BE2C (cell line): ENCODE data around the gene CYP27B1.

Experiments
- DNase-seq: peaks from one replicate; pipeline ENCODE4 v3.0.0-alpha.2; 2020
- H3K27me3 ChIP-seq: fragments of 250-450 bp; sonication (Bioruptor Pico); 2 replicates; pipeline ENCODE4 v1.5.1; 2020; ENCODE audit warnings: mild to moderate bottlenecking
- H3K36me3 ChIP-seq: fragments of 250-450 bp; sonication (Bioruptor Pico); 2 replicates; pipeline ENCODE4 v1.5.1; 2020; ENCODE audit warnings: mild to moderate bottlenecking
- H3K4me1 ChIP-seq: fragments of 250-450 bp; sonication (Bioruptor Pico); 2 replicates; pipeline ENCODE4 v1.5.1; 2020
- H3K4me3 ChIP-seq: 2 replicates; pipeline ENCODE4 v1.5.1; 2011; ENCODE audit warnings: low read depth, low read length
- H3K9me3 ChIP-seq: fragments of 250-450 bp; sonication (Bioruptor Pico); 2 replicates; pipeline ENCODE4 v1.5.1; 2020
- TF ChIP-seq, protein P1 (sequence below): IDR thresholded peaks from 2 replicates; pipeline ENCODE4 v1.5.1; 2012; ENCODE audit warnings: mild to moderate bottlenecking, low read depth, low read length

The CYP27B1 gene

DNA sequence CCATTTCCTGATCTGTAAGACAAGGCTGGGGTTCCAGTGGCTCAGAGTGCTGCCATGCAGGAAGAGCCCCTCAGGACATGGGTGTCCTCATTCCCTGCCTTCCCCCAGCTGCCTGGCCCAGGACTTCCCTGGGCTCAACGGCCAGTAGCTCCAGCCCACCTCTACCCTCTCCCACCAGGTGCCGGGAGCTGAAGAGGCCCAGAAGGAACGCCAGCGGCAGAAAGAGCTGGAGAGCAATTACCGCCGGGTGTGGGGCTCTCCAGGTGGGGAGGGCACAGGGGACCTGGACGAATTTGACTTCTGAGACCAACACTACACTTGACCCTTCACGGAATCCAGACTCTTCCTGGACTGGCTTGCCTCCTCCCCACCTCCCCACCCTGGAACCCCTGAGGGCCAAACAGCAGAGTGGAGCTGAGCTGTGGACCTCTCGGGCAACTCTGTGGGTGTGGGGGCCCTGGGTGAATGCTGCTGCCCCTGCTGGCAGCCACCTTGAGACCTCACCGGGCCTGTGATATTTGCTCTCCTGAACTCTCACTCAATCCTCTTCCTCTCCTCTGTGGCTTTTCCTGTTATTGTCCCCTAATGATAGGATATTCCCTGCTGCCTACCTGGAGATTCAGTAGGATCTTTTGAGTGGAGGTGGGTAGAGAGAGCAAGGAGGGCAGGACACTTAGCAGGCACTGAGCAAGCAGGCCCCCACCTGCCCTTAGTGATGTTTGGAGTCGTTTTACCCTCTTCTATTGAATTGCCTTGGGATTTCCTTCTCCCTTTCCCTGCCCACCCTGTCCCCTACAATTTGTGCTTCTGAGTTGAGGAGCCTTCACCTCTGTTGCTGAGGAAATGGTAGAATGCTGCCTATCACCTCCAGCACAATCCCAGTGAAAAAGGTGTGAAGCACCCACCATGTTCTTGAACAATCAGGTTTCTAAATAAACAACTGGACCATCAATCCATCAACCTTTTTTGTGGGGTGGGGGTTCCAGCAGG lies 46.0 kb downstream of the CYP27B1 start:
- H3K36me3 ChIP-seq = peaks cover 19% of the 10 kb centered on the region
- H3K4me3 ChIP-seq = no peak overlapping the region
- H3K27me3 ChIP-seq = no peaks in the 10 kb centered on the region
- no peak for DNase-seq
- TF ChIP-seq, protein P1, sequence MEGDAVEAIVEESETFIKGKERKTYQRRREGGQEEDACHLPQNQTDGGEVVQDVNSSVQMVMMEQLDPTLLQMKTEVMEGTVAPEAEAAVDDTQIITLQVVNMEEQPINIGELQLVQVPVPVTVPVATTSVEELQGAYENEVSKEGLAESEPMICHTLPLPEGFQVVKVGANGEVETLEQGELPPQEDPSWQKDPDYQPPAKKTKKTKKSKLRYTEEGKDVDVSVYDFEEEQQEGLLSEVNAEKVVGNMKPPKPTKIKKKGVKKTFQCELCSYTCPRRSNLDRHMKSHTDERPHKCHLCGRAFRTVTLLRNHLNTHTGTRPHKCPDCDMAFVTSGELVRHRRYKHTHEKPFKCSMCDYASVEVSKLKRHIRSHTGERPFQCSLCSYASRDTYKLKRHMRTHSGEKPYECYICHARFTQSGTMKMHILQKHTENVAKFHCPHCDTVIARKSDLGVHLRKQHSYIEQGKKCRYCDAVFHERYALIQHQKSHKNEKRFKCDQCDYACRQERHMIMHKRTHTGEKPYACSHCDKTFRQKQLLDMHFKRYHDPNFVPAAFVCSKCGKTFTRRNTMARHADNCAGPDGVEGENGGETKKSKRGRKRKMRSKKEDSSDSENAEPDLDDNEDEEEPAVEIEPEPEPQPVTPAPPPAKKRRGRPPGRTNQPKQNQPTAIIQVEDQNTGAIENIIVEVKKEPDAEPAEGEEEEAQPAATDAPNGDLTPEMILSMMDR = no peak
- no peaks in the 10 kb centered on the region for H3K9me3 ChIP-seq
- H3K4me1 ChIP-seq = peaks cover 2% of the 10 kb centered on the region; the same call in 1 of the 2 replicates

DNA sequence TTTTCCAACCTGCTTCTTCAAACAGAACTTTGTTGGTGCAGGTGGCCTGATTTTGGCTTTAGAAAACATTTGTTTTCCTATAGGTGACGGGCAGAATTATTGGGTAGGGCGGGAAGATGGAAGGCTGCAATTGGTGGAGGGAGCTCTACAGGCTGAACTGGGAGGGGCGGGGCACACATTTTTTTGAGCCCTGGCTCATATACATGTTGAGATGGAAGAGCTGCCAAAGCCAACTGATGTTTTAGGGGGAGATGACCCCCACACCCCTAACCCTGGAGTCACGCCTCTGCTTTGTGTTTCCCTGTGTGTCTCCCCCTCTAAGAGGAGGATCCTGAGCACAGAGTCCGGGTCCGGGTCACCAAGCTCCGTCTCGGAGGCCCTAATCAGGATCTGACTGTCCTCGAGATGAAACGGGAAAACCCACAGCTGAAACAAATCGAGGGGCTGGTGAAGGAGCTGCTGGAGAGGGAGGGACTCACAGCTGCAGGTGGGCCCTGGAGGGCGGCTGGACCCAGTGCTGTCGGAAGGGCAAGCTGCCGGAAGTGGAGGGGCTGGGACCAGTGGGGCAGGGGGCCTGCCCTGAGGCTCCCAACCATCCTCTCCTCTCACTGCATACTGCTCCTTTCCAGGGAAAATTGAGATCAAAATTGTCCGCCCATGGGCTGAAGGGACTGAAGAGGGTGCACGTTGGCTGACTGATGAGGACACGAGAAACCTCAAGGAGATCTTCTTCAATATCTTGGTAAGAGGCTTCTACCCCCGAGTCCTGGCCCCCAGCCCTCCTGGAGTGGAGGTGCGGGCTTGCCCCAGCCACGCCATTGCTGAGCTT lies 46.9 kb downstream of the CYP27B1 start:
- TF ChIP-seq, protein P1 = no peak
- H3K27me3 ChIP-seq = no peaks in the 10 kb centered on the region
- H3K4me3 ChIP-seq = no peak overlapping the region
- DNase-seq = no peak
- H3K4me1 ChIP-seq = no peaks in the 10 kb centered on the region
- no peaks in the 10 kb centered on the region for H3K9me3 ChIP-seq
- H3K36me3 ChIP-seq = peaks cover 23% of the 10 kb centered on the region

DNA sequence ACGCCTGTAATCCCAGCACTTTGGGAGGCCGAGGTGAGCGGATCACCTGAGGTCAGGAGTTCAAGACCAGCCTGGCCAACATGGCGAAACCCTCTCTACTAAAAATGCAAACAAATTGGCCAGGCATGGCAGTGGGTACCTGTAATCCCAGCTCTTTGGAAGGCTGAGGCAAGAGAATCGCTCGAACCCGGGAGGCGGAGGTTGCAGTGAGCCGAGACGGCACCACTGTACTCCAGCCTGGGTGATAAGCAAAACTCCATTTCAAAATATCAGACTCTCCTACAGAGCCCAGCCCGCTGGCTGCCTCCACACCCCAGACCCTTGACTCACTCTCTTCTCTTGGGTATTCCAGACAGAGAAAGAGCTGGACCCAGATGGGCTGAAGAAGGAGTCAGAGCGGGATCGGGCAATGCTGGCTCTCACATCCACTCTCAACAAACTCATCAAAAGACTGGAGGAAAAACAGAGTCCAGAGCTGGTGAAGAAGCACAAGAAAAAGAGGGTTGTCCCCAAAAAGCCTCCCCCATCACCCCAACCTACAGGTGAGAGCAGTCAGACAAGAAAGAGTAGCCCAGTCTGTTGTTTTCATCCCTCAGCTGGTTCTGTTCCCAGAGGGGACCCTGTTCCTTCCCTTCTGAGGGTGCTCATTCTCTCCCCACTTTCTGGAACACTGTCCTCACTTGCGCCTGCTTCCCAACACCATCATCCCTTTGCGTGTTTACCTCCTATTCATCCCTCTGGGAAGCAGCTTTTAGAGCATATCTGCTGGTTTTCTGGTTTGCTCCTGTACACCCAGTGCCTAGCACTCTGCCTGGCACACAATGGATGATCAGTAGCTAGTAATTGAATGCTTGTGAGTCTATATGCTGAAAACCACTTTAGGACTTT lies 48.0 kb downstream of the CYP27B1 start:
- Histone ChIP-seq H3K36me3 (peaks cover 23% of the 10 kb centered on the region), H3K4me1 (no peaks in the 10 kb centered on the region), H3K27me3 (no peaks in the 10 kb centered on the region), H3K9me3 (no peaks in the 10 kb centered on the region), H3K4me3 (no peak overlapping the region)
- DNase-seq = no peak
- TF ChIP-seq, protein P1 = no peak

DNA sequence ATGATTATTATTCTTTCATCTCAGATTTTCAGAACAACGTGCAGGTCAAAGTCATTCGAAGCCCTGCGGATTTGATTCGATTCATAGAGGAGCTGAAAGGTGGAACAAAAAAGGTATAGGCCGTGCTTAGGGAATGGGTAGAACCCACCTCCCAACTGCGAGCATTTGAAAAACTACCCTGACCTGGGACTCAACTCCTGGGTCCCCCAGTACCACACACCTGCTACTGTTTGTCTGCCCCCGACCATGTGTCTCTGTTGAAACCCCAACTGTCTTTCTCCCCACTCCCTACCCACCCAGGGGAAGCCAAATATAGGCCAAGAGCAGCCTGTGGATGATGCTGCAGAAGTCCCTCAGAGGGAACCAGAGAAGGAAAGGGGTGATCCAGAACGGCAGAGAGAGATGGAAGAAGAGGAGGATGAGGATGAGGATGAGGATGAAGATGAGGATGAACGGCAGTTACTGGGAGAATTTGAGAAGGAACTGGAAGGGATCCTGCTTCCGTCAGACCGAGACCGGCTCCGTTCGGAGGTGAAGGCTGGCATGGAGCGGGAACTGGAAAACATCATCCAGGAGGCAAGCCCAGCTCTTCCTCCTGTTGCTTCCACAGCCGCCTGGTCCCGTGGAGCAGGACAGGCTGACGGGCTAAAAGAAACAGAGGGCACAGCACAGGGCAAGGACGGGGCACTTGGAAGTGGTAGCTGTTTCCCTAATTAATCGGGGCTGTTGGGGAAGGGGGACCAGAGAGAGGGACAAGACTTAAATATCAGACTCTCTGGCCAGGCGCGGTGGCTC lies 48.8 kb downstream of the CYP27B1 start:
- TF ChIP-seq, protein P1 = no peak
- DNase-seq = no peak
- Histone ChIP-seq H3K9me3 (no peaks in the 10 kb centered on the region), H3K4me3 (no peak overlapping the region), H3K4me1 (no peaks in the 10 kb centered on the region), H3K27me3 (no peaks in the 10 kb centered on the region), H3K36me3 (peaks cover 23% of the 10 kb centered on the region)

DNA sequence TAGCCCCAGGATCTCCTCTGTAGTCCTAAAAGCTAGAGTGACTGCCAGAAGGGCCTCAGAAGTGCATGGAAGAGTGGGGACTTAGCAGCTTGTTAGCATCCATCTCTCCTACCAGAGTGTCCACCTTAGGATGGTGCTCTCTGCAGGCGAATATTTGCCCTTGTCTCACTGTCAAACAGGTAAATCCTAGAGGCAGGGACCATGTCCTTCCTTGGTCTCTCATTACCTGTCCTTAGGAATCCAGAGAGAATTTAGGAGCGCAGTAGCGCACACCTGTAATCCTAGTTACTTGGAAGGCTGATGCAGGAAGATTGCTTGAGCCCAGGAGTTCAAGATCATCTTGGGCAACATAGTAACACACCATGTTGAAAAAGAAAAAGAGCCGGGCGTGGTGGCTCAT lies 49.7 kb downstream of the CYP27B1 start:
- H3K4me1 ChIP-seq = no peaks in the 10 kb centered on the region
- H3K9me3 ChIP-seq = no peaks in the 10 kb centered on the region
- no peak for DNase-seq
- TF ChIP-seq, protein P1 = no peak
- no peak overlapping the region for H3K4me3 ChIP-seq
- no peaks in the 10 kb centered on the region for H3K27me3 ChIP-seq
- peaks cover 23% of the 10 kb centered on the region for H3K36me3 ChIP-seq
